Bladder microvascular endothelial cell (primary cell): ENCODE results near the gene ADGRF4. TPM values are rescaled to one million over a fixed set of nuclear protein-coding genes. Genes with fewer than 3 reads are reported as not detected.

Experiments used
- total RNA-seq: library from RNA; depleted of rRNA; stranded (reverse); fragments of >200 nt; gene quantifications from 2 replicates; pipeline ENCODE4 v1.2.3, GENCODE V29; 2014

The ADGRF4 gene
- total RNA-seq, result not detected in 2 replicates

GRCh38 chr6:47698342-47698787 is at the start of gene ADGRF4:
Gene ADGRF4 (plus strand): TSS chr6:47698580. CDS start chr6:47707246, 8,666 bp downstream.

Other genes starting within 250 kb of the ADGRF4 start
- gene CD2AP, start 220.8 kb upstream of the ADGRF4 start, total RNA-seq, result 30.3 and 45.5 TPM in 2 replicates
- gene OPN5, start 83.5 kb downstream of the ADGRF4 start, total RNA-seq, result not detected in 2 replicates